Stimulated activated effector memory CD8-positive, alpha-beta T cell treated with anti-CD3 and anti-CD28 coated beads, Interleukin-12 subunit alpha, Interleukin-12 subunit beta, amount 100 ng/mL, for 72 hours (primary cell): Measurements from ENCODE around the gene NUDT14.
A peak's percentile ranks its signal among the peaks of the same experiment; 100 is the strongest.

Experiments
- ATAC-seq: fragments of 150-1000 bp; cut with Tn5 transposase; 2 replicates; pipeline ENCODE4 v1.10.0; 2021
- DNase-seq, 2 donors: peaks; one replicate each; pipeline ENCODE4 v3.0.0; 2021 to 2022; ENCODE audit warnings: low spot score in 2 of 2
- H3K27ac Mint-ChIP-seq: one replicate; pipeline ENCODE4 v1.8.0; 2022; ENCODE audit warnings: mild to moderate bottlenecking, mixed read lengths
- H3K36me3 Mint-ChIP-seq: one replicate; pipeline ENCODE4 v1.8.0; 2022; ENCODE audit warnings: mild to moderate bottlenecking, mixed read lengths
- H3K4me1 Mint-ChIP-seq: one replicate; pipeline ENCODE4 v1.8.0; 2022; ENCODE audit warnings: mixed read lengths
- H3K4me3 Mint-ChIP-seq: one replicate; pipeline ENCODE4 v1.8.0; 2022; ENCODE audit warnings: mild to moderate bottlenecking, mixed read lengths
- H3K9me3 Mint-ChIP-seq: one replicate; pipeline ENCODE4 v1.8.0; 2022; ENCODE audit warnings: mixed read lengths

The NUDT14 gene

GRCh38 chr14:105206873-105207272 lies 25.8 kb upstream of the NUDT14 start:
- Mint-ChIP-seq H3K9me3 (no peaks in the 10 kb centered on the region), H3K4me3 (no peak overlapping the region), H3K36me3 (peaks cover 6% of the 10 kb centered on the region), H3K4me1 (peaks cover 11% of the 10 kb centered on the region), H3K27ac (no peak overlapping the region)
- DNase-seq (no peak), ATAC-seq (no peak)

GRCh38 chr14:105205673-105206208 lies 24.6 kb upstream of the NUDT14 start:
- ATAC-seq = no peak
- no peaks in the 10 kb centered on the region for H3K9me3 Mint-ChIP-seq

GRCh38 chr14:105204931-105205672 lies 24.0 kb upstream of the NUDT14 start:
- Mint-ChIP-seq H3K4me1 (peaks cover 16% of the 10 kb centered on the region), H3K27ac (no peak overlapping the region), H3K4me3 (no peak overlapping the region), H3K36me3 (peaks cover 6% of the 10 kb centered on the region), H3K9me3 (no peaks in the 10 kb centered on the region)
- ATAC-seq = no peak
- DNase-seq = no peak

More at GRCh38 chr14:105205673-105206208, 24.6 kb upstream of the NUDT14 start:
- no peak for DNase-seq
- Mint-ChIP-seq H3K36me3 (peaks cover 6% of the 10 kb centered on the region), H3K27ac (peak overlapping the region; percentile 75), H3K4me1 (peaks cover 16% of the 10 kb centered on the region), H3K4me3 (no peak overlapping the region)

GRCh38 chr14:105204206-105204930 lies 23.3 kb upstream of the NUDT14 start:
- Mint-ChIP-seq H3K36me3 (peaks cover 11% of the 10 kb centered on the region), H3K27ac (no peak overlapping the region), H3K4me3 (no peak overlapping the region), H3K9me3 (no peaks in the 10 kb centered on the region), H3K4me1 (peaks cover 20% of the 10 kb centered on the region)
- DNase-seq (no peak), ATAC-seq (no peak)

- Mint-ChIP-seq H3K4me3 (no peak overlapping the region), H3K9me3 (no peaks in the 10 kb centered on the region), H3K4me1 (peaks cover 26% of the 10 kb centered on the region), H3K36me3 (peaks cover 17% of the 10 kb centered on the region), H3K27ac (no peak overlapping the region)
- ATAC-seq (no peak), DNase-seq (no peak)
Observed at GRCh38 chr14:105203701-105204100, 22.6 kb upstream of the NUDT14 start.

- Mint-ChIP-seq H3K9me3 (no peaks in the 10 kb centered on the region), H3K27ac (no peak overlapping the region), H3K36me3 (peaks cover 17% of the 10 kb centered on the region), H3K4me1 (peaks cover 28% of the 10 kb centered on the region), H3K4me3 (no peak overlapping the region)
- ATAC-seq (peak; percentile 49), DNase-seq (peak; percentile 61 to 83)
Observed at GRCh38 chr14:105203057-105203531, 22.0 kb upstream of the NUDT14 start.

GRCh38 chr14:105201925-105202513 lies 20.9 kb upstream of the NUDT14 start:
- Mint-ChIP-seq H3K9me3 (no peaks in the 10 kb centered on the region), H3K36me3 (peaks cover 17% of the 10 kb centered on the region), H3K4me1 (peaks cover 28% of the 10 kb centered on the region), H3K4me3 (peak overlapping the region; percentile 4), H3K27ac (no peak overlapping the region)
- peak; percentile 53 for ATAC-seq
- DNase-seq = no peak

GRCh38 chr14:105201156-105201924 lies 20.2 kb upstream of the NUDT14 start:
- DNase-seq (peak in 1 of 2 donors; percentile 52), ATAC-seq (no peak)
- no peaks in the 10 kb centered on the region for H3K9me3 Mint-ChIP-seq
- no peak overlapping the region for H3K27ac Mint-ChIP-seq
- H3K4me1 Mint-ChIP-seq = peaks cover 28% of the 10 kb centered on the region
- peaks cover 17% of the 10 kb centered on the region for H3K36me3 Mint-ChIP-seq
- H3K4me3 Mint-ChIP-seq = peak overlapping the region; percentile 4

- no peak overlapping the region for H3K4me3 Mint-ChIP-seq
Observed at GRCh38 chr14:105200641-105201040, 19.5 kb upstream of the NUDT14 start.

GRCh38 chr14:105200074-105200473 lies 19.0 kb upstream of the NUDT14 start:
- Mint-ChIP-seq H3K4me3 (no peak overlapping the region), H3K27ac (no peak overlapping the region), H3K9me3 (no peaks in the 10 kb centered on the region), H3K36me3 (peaks cover 17% of the 10 kb centered on the region), H3K4me1 (peaks cover 34% of the 10 kb centered on the region)
- no peak for ATAC-seq
- peak in 1 of 2 donors; percentile 53 for DNase-seq

More at GRCh38 chr14:105200641-105201040, 19.5 kb upstream of the NUDT14 start:
- ATAC-seq (no peak), DNase-seq (no peak)
- peaks cover 17% of the 10 kb centered on the region for H3K36me3 Mint-ChIP-seq
- no peaks in the 10 kb centered on the region for H3K9me3 Mint-ChIP-seq
- H3K27ac Mint-ChIP-seq = no peak overlapping the region
- H3K4me1 Mint-ChIP-seq = peaks cover 31% of the 10 kb centered on the region

- Mint-ChIP-seq H3K27ac (peak overlapping the region; percentile 36), H3K36me3 (peaks cover 15% of the 10 kb centered on the region), H3K4me1 (peaks cover 33% of the 10 kb centered on the region), H3K4me3 (no peak overlapping the region), H3K9me3 (no peaks in the 10 kb centered on the region)
- ATAC-seq (no peak), DNase-seq (no peak)
Observed at GRCh38 chr14:105199093-105199492, 18.0 kb upstream of the NUDT14 start.

GRCh38 chr14:105198588-105198987 lies 17.5 kb upstream of the NUDT14 start:
- Mint-ChIP-seq H3K36me3 (peaks cover 11% of the 10 kb centered on the region), H3K4me3 (no peak overlapping the region), H3K4me1 (peaks cover 37% of the 10 kb centered on the region), H3K27ac (peak overlapping the region; percentile 36), H3K9me3 (no peaks in the 10 kb centered on the region)
- DNase-seq = no peak
- no peak for ATAC-seq

GRCh38 chr14:105197211-105197641 lies 16.1 kb upstream of the NUDT14 start:
- peaks cover 11% of the 10 kb centered on the region for H3K36me3 Mint-ChIP-seq
- no peak overlapping the region for H3K27ac Mint-ChIP-seq
- no peak overlapping the region for H3K4me3 Mint-ChIP-seq
- DNase-seq = no peak
- no peaks in the 10 kb centered on the region for H3K9me3 Mint-ChIP-seq
- H3K4me1 Mint-ChIP-seq = peaks cover 38% of the 10 kb centered on the region
- no peak for ATAC-seq

GRCh38 chr14:105196265-105196960 lies 15.3 kb upstream of the NUDT14 start:
- no peak for DNase-seq
- no peak overlapping the region for H3K27ac Mint-ChIP-seq
- H3K36me3 Mint-ChIP-seq = peaks cover 11% of the 10 kb centered on the region
- peak overlapping the region; percentile 20 for H3K4me3 Mint-ChIP-seq
- H3K9me3 Mint-ChIP-seq = no peaks in the 10 kb centered on the region
- H3K4me1 Mint-ChIP-seq = peaks cover 33% of the 10 kb centered on the region
- no peak for ATAC-seq
